Measurements from ENCODE around the gene CGREF1.

CGREF1 gene

DNA sequence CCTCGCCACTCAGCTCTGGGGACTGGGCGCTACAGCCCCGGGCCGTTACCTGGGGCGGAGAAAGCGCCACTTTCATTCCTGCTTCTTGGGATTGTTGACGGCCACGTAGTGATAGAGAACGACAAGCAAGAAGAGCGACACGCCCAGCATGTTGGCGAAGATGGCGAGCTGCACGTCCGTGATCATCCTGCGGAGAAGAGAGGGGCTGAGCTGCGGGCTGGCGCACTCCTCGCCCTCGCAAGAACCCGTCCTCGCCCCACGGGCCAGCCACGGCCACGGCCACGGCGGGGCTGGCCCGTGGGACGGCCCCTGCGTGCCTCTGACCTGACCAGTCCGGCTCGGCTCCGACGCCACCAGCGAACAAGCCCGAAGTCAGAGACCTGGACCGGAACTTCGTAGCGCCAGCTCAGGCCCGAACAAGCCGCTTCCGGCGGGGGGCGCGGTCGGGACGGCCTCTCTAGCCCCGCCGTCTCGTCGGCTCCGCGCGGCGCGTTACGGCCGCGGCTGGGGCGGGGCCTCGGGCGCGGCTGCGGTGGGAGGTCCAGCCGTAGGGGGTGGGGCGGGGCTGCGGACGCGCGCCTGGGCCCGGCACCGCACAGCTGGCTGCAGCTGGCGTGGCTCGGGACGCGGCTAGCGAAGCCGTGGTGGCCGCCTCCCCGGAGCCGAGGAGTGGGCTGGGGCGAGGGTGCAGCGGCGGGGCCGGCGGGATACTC is 47.5 kb downstream of the CGREF1 start, which contains the start of gene OST4:
Gene OST4 (minus strand): TSS at position 378 of the 713 bp plus-strand sequence.
- DNase-seq: peak; percentile 89

DNA sequence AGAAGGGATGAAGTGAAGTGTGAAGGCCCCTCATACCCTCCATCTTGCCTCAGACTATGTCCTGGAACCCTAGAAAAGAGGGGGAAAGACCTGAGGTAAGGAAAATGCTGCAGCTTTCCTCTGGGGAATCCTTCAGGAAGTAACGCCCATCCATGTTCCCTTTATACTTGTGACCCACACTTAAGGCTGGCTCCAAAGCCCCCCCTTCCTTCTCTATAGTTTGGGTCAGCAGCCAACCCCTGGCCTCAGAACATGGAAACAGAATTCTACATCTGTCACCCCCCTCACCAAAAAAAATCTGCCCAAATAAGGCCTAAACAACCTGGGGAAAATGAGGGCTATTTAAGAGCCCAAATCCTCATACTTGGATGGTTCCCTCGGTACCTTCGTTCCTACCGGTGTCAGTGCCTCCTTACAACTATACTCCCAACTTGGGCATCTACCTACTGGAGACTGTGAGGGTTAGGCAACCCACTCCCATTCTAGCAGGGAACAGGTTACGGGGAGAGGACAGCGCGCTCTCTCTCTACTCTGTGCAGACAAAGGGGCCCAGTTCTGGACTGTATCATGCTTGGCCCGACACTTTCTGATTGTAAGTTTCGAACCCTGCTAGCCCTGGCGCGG is 48.2 kb downstream of the CGREF1 start:
- DNase-seq: no peak

DNA sequence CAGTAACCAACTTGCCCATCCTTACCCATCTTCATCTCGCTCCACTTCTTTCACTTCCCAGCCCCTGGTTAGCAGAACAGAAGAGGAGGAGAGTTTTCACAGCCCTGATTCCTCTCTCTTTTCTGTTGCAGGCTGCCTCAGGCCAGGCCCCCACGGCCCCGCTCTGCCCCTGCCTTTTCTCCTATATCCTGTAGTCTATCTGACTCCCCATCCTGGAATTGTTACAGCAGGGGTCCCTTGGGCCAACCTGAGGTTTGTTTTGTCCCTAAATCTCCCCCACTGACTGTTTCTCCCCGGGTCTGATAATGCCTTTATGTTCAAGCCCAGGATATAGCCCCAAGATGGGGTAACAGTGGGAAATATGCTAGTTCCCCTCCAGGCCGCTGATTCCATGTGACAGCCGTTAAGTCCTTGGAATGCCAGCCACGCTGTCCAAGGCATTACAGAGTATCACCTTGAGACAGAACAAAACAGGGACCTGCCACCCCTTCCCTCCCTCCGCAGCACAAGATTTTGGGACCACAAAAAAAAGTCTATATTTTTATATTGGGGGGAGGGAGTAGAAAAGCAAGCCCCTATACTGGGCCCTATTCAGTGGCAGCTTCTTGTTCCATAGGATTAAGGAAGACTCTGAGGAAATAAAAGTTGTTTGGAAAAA is 48.8 kb downstream of the CGREF1 start:
- no peak for DNase-seq

- no peak for DNase-seq
These were observed 49.5 kb downstream of the CGREF1 start for GRCh38 chr2:27069436-27069835.

GRCh38 chr2:27067385-27067784 is 51.5 kb downstream of the CGREF1 start:
- DNase-seq: no peak

GRCh38 chr2:27065128-27065527 is 53.8 kb downstream of the CGREF1 start:
- no peak for DNase-seq

DNA sequence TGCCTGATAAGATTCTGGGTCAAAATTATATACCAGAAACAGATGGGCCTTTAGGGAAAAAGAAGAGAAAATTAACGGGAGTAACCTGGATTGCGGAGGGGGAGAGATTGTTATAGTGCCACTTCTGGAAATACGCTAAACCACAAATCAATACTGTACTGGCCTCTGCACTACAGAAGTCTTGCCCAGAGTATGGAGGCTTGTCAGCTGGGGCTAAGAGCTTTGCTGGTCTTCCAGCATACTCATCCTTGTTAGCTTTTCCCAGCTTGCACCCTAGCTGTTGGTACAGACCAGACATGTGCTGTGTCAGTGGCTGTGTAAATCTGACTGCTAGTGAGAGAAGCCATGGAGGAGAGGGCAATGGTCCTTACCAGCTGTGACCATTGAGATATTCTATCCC is 58.6 kb downstream of the CGREF1 start:
- DNase-seq: no peak

DNA sequence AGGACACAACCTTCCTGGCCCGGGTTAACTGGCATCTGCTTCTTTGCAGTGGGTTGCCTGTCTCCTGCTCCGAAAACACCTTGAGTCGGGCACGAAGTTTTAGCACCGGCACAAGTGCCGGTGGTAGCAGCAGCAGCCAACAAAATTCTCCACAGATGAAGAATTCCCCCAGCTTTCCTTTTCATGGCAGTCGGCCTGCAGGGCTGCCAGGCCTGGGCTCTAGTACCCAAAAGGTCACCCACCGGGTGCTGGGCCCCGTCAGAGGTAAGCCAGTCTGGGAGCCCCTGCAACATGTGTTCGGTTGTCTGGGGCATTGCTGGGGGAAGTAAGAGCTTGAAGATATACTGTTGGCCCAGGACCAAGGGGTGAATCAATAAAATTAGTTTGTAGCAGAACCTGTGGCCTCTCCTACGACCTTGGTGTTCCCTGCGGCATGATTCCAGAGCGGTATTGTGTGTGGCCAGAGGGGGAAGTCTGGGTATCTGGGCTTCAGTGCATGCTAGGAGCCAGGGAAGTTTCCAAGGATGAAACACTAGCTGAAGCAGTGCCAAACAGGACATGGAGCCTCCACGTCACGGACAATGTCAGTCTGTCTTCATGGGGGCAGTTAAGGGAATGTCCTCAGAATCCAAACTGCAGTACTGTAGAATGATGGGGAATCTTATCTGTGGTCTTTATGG is 59.6 kb downstream of the CGREF1 start:
- no peak for DNase-seq

- DNase-seq: no peak
These were observed 60.7 kb downstream of the CGREF1 start for GRCh38 chr2:27058210-27058609.

- DNase-seq: no peak
These were observed 61.7 kb downstream of the CGREF1 start for GRCh38 chr2:27057184-27057583.

GRCh38 chr2:27054721-27055120 is 64.2 kb downstream of the CGREF1 start:
- no peak for DNase-seq

DNA sequence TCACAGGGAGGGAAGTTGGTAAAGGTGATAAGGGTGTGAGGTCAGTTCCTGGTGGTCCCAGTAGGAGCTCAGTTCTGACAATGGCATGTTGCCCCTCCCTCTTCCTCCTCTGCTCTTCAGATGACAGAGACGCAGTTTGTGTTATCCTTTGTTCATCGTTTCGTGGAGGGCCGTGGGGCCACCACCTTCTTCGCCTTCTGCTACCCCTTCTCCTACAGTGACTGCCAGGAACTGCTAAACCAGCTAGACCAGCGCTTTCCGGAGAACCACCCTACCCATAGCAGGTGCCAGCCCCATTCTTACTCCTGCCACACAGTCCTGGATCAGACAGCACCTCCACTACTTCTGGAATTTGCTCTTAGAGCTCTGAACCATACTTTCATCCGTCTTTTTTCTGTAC is 65.2 kb downstream of the CGREF1 start:
- DNase-seq: no peak

DNA sequence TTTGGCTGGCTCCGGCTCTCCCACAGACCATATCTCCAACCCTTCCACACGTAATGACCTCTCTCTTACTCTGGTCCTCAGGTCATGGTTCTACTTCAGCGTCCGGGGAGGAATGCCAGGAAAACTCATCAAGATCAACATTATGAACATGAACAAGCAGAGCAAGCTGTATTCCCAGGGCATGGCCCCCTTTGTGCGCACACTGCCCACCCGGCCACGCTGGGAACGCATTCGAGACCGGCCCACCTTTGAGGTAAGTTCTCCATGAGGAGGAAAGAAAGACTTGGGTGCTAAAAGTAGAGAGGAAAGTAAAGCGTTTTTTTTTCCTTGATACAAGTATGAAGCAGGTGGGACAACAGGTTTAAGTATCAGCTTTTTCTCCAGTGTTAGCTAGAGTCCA is 65.6 kb downstream of the CGREF1 start:
- no peak for DNase-seq

DNA sequence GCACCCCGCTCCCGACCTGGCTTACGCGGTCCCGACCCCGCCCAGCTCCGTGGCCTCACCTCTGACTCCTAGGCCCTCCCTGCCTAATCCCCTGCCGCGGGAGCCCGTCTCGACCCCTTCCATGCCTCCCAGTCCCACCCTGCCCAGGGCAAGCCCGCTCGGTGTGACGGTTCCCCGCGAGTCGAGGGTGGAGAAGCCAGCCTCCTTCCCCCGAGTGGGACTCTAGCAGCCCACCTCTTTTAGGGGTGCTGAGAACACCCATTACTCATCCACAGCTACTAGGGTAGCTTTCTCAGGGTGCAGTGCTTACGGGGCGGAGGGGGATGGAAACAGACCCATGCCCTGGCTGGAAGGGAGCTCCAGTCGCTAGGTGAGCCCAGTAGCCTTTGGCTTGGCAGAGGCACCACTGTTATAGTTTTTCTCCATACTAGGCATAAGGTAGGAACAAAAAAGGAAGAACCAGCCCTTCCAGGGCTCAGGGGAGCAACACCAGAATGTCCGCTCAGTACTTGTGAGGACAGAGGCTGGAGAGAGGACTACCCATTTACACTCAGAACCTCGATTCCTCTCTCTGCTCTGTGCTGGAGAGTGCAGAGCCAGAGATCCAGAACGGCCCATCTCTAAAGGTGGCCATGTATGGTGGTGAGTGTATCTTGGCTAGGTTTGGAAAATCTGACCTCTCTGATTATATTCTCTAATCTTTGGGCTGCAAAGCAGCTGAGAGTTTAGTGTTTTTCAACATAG is 66.9 kb downstream of the CGREF1 start:
- peak; percentile 59 for DNase-seq

DNA sequence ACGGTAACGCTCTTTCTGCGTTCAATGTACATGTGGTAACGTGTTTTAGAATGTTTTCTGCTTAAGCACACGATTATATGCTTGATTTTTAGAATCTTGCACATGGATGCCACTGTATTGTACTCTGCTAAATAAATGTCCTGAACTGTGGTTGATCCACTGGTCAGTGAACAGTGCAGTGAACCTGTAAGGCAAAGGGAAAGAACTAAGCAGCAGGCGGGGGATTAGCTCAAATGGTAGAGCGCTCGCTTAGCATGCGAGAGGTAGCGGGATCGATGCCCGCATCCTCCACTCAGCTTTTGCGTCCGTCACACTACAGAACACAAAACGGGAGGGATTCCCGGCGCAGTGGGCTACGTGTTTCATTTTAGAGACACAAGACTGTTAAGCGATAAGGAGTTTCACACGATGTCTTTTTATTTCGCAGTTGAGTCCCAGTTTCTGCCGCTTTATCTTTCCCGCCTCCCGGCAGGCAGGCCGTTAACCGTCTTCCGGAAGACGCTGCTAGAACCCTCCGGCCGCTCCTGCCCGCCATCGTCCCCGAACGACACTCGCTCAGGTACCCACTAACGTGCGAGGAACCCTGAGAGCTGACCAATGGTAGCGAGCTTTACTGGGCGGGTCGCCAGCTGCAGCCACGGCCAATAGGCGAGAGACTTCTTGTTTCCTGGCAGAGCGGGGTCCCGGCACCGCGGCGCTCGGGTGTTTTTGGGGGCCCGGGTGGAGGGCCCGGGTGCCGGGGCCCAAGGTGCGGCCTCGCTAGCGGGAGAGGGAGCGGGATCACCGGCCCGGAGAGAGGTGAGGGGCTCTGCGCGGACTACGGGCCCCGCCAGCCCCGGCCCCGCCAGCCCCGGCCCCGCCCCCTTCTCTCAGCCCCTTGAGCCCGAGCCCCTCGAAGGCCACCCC is 67.7 kb downstream of the CGREF1 start, which contains the start of gene AGBL5:
Gene AGBL5 (plus strand): TSS at position 673 of the 906 bp plus-strand sequence. CDS start 1,291 bp downstream, outside the sequence.
- DNase-seq: peak; percentile 96

Measured in activated CD8-positive, alpha-beta memory T cell treated with anti-CD3 and anti-CD28 coated beads, Interleukin-2, amount 50 U/mL, for 4 hours (primary cell).